Measurements from ENCODE around the gene E2F4. TPM values are rescaled to one million over a fixed set of nuclear protein-coding genes. Genes with fewer than 3 reads are reported as not detected.

The E2F4 gene
- total and polyA plus RNA-seq, 2 of the 8 experiments (the other 6 are each of a cell fraction or from before 2014, with no cell fraction given): 79.9 to 157 TPM

DNA sequence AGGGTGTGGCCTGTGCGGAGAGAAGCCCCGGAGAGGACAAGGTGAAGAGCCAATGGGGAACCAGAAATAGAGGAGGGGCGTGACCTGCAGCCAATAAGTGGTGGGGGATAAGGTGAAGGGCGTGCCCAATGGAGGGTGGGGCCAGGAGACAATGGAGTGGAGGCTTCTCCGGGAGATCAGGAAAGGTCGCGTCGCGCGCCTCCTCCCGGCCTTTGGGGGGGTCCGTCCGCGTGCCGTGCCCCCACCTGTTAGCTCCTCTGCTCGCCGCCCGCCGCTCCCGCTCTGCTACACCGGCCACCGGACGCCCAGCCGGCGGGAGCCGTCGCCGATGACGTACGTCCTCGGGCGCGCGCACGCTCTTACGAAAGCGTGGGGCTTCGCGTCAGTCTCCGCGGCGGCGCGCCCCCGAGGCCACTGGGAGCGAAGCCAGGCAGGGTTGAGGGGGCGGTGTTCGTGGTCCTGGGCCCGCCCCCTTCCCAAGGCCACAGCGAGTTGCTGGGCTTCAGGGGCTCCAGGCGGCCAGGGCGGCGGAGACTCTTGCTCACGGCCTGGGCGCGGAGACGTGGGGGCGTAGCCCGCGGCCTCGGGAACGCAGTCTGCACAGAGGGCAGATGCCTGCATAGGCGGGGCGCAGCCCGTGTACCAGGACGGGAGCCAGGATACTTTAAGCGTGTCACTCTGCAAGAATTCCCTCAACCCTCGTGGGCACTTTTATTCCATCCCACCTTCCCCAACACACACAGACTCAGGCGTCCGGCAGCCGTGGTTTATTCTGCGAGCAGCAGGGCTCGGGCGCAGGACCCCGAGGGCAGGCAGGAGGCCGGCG is 8.1 kb upstream of the E2F4 start, which contains the start of gene MATCAP1 (continued):
- TF ChIP-seq, protein P1, sequence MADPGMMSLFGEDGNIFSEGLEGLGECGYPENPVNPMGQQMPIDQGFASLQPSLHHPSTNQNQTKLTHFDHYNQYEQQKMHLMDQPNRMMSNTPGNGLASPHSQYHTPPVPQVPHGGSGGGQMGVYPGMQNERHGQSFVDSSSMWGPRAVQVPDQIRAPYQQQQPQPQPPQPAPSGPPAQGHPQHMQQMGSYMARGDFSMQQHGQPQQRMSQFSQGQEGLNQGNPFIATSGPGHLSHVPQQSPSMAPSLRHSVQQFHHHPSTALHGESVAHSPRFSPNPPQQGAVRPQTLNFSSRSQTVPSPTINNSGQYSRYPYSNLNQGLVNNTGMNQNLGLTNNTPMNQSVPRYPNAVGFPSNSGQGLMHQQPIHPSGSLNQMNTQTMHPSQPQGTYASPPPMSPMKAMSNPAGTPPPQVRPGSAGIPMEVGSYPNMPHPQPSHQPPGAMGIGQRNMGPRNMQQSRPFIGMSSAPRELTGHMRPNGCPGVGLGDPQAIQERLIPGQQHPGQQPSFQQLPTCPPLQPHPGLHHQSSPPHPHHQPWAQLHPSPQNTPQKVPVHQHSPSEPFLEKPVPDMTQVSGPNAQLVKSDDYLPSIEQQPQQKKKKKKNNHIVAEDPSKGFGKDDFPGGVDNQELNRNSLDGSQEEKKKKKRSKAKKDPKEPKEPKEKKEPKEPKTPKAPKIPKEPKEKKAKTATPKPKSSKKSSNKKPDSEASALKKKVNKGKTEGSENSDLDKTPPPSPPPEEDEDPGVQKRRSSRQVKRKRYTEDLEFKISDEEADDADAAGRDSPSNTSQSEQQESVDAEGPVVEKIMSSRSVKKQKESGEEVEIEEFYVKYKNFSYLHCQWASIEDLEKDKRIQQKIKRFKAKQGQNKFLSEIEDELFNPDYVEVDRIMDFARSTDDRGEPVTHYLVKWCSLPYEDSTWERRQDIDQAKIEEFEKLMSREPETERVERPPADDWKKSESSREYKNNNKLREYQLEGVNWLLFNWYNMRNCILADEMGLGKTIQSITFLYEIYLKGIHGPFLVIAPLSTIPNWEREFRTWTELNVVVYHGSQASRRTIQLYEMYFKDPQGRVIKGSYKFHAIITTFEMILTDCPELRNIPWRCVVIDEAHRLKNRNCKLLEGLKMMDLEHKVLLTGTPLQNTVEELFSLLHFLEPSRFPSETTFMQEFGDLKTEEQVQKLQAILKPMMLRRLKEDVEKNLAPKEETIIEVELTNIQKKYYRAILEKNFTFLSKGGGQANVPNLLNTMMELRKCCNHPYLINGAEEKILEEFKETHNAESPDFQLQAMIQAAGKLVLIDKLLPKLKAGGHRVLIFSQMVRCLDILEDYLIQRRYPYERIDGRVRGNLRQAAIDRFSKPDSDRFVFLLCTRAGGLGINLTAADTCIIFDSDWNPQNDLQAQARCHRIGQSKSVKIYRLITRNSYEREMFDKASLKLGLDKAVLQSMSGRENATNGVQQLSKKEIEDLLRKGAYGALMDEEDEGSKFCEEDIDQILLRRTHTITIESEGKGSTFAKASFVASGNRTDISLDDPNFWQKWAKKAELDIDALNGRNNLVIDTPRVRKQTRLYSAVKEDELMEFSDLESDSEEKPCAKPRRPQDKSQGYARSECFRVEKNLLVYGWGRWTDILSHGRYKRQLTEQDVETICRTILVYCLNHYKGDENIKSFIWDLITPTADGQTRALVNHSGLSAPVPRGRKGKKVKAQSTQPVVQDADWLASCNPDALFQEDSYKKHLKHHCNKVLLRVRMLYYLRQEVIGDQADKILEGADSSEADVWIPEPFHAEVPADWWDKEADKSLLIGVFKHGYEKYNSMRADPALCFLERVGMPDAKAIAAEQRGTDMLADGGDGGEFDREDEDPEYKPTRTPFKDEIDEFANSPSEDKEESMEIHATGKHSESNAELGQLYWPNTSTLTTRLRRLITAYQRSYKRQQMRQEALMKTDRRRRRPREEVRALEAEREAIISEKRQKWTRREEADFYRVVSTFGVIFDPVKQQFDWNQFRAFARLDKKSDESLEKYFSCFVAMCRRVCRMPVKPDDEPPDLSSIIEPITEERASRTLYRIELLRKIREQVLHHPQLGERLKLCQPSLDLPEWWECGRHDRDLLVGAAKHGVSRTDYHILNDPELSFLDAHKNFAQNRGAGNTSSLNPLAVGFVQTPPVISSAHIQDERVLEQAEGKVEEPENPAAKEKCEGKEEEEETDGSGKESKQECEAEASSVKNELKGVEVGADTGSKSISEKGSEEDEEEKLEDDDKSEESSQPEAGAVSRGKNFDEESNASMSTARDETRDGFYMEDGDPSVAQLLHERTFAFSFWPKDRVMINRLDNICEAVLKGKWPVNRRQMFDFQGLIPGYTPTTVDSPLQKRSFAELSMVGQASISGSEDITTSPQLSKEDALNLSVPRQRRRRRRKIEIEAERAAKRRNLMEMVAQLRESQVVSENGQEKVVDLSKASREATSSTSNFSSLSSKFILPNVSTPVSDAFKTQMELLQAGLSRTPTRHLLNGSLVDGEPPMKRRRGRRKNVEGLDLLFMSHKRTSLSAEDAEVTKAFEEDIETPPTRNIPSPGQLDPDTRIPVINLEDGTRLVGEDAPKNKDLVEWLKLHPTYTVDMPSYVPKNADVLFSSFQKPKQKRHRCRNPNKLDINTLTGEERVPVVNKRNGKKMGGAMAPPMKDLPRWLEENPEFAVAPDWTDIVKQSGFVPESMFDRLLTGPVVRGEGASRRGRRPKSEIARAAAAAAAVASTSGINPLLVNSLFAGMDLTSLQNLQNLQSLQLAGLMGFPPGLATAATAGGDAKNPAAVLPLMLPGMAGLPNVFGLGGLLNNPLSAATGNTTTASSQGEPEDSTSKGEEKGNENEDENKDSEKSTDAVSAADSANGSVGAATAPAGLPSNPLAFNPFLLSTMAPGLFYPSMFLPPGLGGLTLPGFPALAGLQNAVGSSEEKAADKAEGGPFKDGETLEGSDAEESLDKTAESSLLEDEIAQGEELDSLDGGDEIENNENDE (IDR thresholded peaks at IDR 0.05; ENCODE audit: insufficient replicate concordance, low read length): no peak
- TF ChIP-seq GTF2F1 (IDR thresholded peaks at IDR 0.05; ENCODE audit: borderline replicate concordance, low read depth, low read length) (no peak), ASH2L (IDR thresholded peaks at IDR 0.05; ENCODE audit: low read length) (peak; percentile 38), CHD2 (IDR thresholded peaks at IDR 0.05; ENCODE audit: low read length) (peak; percentile 88), PHF8 (conservative IDR thresholded peaks at IDR 0.05; ENCODE audit: low read depth, low read length) (peak; percentile 86), ZNF274 (IDR thresholded peaks at IDR 0.05; ENCODE audit: borderline replicate concordance, extremely low read depth, low read length) (no peak), RFX5 (IDR thresholded peaks at IDR 0.05; ENCODE audit: borderline replicate concordance, low read depth, low read length) (no peak), TEAD4 (IDR thresholded peaks at IDR 0.05; ENCODE audit: low read depth, low read length) (no peak)
- TF ChIP-seq, protein P2, sequence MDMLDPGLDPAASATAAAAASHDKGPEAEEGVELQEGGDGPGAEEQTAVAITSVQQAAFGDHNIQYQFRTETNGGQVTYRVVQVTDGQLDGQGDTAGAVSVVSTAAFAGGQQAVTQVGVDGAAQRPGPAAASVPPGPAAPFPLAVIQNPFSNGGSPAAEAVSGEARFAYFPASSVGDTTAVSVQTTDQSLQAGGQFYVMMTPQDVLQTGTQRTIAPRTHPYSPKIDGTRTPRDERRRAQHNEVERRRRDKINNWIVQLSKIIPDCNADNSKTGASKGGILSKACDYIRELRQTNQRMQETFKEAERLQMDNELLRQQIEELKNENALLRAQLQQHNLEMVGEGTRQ (IDR thresholded peaks at IDR 0.05; ENCODE audit: low read length): no peak
